22Rv1 (cell line): ENCODE results near the gene STK17A.

Experiments used
- H3K27ac ChIP-seq: fragments of 450-650 bp; 2 replicates; pipeline ENCODE4 v1.5.1; 2017
- ZFX ChIP-seq: fragments of 450-650 bp; IDR thresholded peaks from 2 replicates; pipeline ENCODE4 v1.6.1; 2017; ENCODE audit warnings: antibody characterized with exemption, borderline replicate concordance
- TF ChIP-seq, protein P1 (sequence below): fragments of 450-650 bp; IDR thresholded peaks from 2 replicates; pipeline ENCODE4 v1.5.1; 2017; ENCODE audit warnings: mild to moderate bottlenecking

Gene STK17A

GRCh38 chr7:43557831-43558495 lies 24.9 kb upstream of the STK17A start:
- no peak overlapping the region for H3K27ac ChIP-seq
- TF ChIP-seq, protein P1, sequence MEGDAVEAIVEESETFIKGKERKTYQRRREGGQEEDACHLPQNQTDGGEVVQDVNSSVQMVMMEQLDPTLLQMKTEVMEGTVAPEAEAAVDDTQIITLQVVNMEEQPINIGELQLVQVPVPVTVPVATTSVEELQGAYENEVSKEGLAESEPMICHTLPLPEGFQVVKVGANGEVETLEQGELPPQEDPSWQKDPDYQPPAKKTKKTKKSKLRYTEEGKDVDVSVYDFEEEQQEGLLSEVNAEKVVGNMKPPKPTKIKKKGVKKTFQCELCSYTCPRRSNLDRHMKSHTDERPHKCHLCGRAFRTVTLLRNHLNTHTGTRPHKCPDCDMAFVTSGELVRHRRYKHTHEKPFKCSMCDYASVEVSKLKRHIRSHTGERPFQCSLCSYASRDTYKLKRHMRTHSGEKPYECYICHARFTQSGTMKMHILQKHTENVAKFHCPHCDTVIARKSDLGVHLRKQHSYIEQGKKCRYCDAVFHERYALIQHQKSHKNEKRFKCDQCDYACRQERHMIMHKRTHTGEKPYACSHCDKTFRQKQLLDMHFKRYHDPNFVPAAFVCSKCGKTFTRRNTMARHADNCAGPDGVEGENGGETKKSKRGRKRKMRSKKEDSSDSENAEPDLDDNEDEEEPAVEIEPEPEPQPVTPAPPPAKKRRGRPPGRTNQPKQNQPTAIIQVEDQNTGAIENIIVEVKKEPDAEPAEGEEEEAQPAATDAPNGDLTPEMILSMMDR, result no peak
- TF ChIP-seq ZFX, result no peak

GRCh38 chr7:43559171-43559945 lies 23.6 kb upstream of the STK17A start:
- no peak overlapping the region for H3K27ac ChIP-seq
- TF ChIP-seq, protein P1, result no peak
- no peak for TF ChIP-seq ZFX

GRCh38 chr7:43559946-43560335 lies 23.0 kb upstream of the STK17A start:
- H3K27ac ChIP-seq, result no peak overlapping the region
- TF ChIP-seq ZFX, result no peak
- TF ChIP-seq, protein P1, result no peak

GRCh38 chr7:43560742-43561330 lies 22.1 kb upstream of the STK17A start:
- H3K27ac ChIP-seq, result no peak overlapping the region
- no peak for TF ChIP-seq ZFX
- TF ChIP-seq, protein P1, result no peak

- TF ChIP-seq ZFX, result no peak
- TF ChIP-seq, protein P1, result no peak
- no peak overlapping the region for H3K27ac ChIP-seq
These were observed 20.5 kb upstream of the STK17A start for GRCh38 chr7:43562383-43562782.

DNA sequence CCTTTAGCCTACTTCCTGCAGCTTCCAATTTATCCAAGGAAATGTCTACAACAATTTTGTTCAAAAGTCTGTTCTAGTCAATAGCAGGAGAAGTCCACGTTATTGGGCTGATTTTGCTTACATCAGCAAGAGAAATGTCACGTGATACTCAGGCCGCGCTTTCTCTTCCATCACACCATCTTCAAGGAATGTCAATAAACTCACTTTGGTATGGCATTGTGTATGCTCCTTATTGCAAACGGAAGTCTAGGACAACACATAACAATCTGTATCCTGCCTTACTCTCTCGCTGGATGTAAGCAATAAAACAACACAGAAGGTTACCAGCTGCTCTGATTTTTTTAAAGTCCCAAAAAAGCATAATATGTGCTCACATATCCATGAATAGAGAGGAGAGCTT lies 17.1 kb upstream of the STK17A start:
- H3K27ac ChIP-seq, result no peak overlapping the region
- TF ChIP-seq, protein P1, result no peak

- no peak overlapping the region for H3K27ac ChIP-seq
- TF ChIP-seq ZFX, result no peak
- TF ChIP-seq, protein P1, result no peak
These were observed 14.4 kb upstream of the STK17A start for GRCh38 chr7:43568529-43568928.
